ENCODE results near the gene BCL11B. TPM values are rescaled to one million over a fixed set of nuclear protein-coding genes. Genes with fewer than 3 reads are reported as not detected.

BCL11B gene
- total and polyA plus RNA-seq, 2 donors (not counting 1 experiment from before 2014, with no cell fraction given): 0.33 to 0.42 TPM

- Histone ChIP-seq H3K4me1 (ENCODE audit: control insufficient read depth in 2 of 2, insufficient read depth in 2 of 2, low read length in 2 of 2) (no peaks in the 10 kb centered on the region), H3K27ac (ENCODE audit: low read length in 2 of 2) (no peak overlapping the region), H3K9me3 (ENCODE audit: control extremely low read depth in 1 of 3, control insufficient read depth in 2 of 3, insufficient read depth in 1 of 3, low read length in 2 of 3) (peaks cover 0 to 13% (median 0%) of the 10 kb centered on the region in 3 donors), H3K79me2 (ENCODE audit: control insufficient read depth, insufficient read depth, low read length) (no peaks in the 10 kb centered on the region), H3K4me3 (ENCODE audit: control extremely low read depth in 1 of 5, extremely low read depth in 1 of 5, insufficient read depth in 1 of 5, low read depth in 2 of 5, low read length in 4 of 5) (no peak overlapping the region), H3K4me2 (replicated peaks; ENCODE audit: low read depth, low read length, poor library complexity, severe bottlenecking) (no peak overlapping the region), H2AFZ (ENCODE audit: insufficient read depth, low read depth, low read length, poor library complexity, severe bottlenecking) (no peak overlapping the region), H3K27me3 (replicated peaks in 1 of 4; ENCODE audit: control extremely low read depth in 1 of 4, control insufficient read depth in 3 of 4, insufficient read depth in 4 of 4, low read length in 3 of 4) (no peaks in the 10 kb centered on the region), H3K36me3 (replicated peaks in 1 of 2; ENCODE audit: control extremely low read depth in 1 of 2, control insufficient read depth in 1 of 2, extremely low read depth in 1 of 2, insufficient read depth in 2 of 2, low read length in 1 of 2) (no peaks in the 10 kb centered on the region), H3K9ac (ENCODE audit: low read length) (no peak overlapping the region), H4K20me1 (ENCODE audit: control insufficient read depth, insufficient read depth, low read length, poor library complexity, severe bottlenecking) (no peaks in the 10 kb centered on the region)
- Mint-ChIP-seq H3K9me3 (ENCODE audit: insufficient read depth) (no peaks in the 10 kb centered on the region), H3K4me3 (no peak overlapping the region), H3K27ac (no peak overlapping the region), H3K27me3 (no peaks in the 10 kb centered on the region), H3K4me1 (no peaks in the 10 kb centered on the region)
- POLR2A ChIA-PET: no interaction called here
- no peak for ATAC-seq (ENCODE audit: low read depth)
- TF ChIP-seq EZH2 (IDR thresholded peaks at IDR 0.05; ENCODE audit: borderline replicate concordance, insufficient read depth, low read depth, low read length, poor library complexity, severe bottlenecking) (no peak), CTCF (IDR thresholded peaks at IDR 0.05) (no peak)
- no peak for DNase-seq
- CTCF ChIA-PET: no interaction called here
- 84% methylated on average over 8 of the region's 11 CpGs for WGBS (ENCODE audit: insufficient coverage)
- intact Hi-C loops (cut with micrococcal nuclease): no loop called here
Observed at GRCh38 chr14:99213101-99213500, 58.9 kb downstream of the BCL11B start.

GRCh38 chr14:99212646-99213045, 59.4 kb downstream of the BCL11B start:
- no peak overlapping the region for H2AFZ ChIP-seq (ENCODE audit: insufficient read depth, low read depth, low read length, poor library complexity, severe bottlenecking)
- no peak overlapping the region for H3K4me2 ChIP-seq (replicated peaks; ENCODE audit: low read depth, low read length, poor library complexity, severe bottlenecking)
- Mint-ChIP-seq H3K9me3 (ENCODE audit: insufficient read depth) (no peaks in the 10 kb centered on the region), H3K27ac (no peak overlapping the region), H3K4me3 (no peak overlapping the region), H3K27me3 (no peaks in the 10 kb centered on the region), H3K4me1 (no peaks in the 10 kb centered on the region)
- 86% methylated on average over 2 of the region's 3 CpGs for WGBS (ENCODE audit: insufficient coverage)
- POLR2A ChIA-PET: no interaction called here
- no peak for TF ChIP-seq EZH2 (IDR thresholded peaks at IDR 0.05; ENCODE audit: borderline replicate concordance, insufficient read depth, low read depth, low read length, poor library complexity, severe bottlenecking)
- no peak for TF ChIP-seq CTCF (IDR thresholded peaks at IDR 0.05)
- H3K27ac ChIP-seq (ENCODE audit: low read length in 2 of 2): no peak overlapping the region
- H3K9me3 ChIP-seq (ENCODE audit: control extremely low read depth in 1 of 3, control insufficient read depth in 2 of 3, insufficient read depth in 1 of 3, low read length in 2 of 3): peaks cover 0 to 13% (median 0%) of the 10 kb centered on the region in 3 donors
- H3K79me2 ChIP-seq (ENCODE audit: control insufficient read depth, insufficient read depth, low read length): no peaks in the 10 kb centered on the region
- H3K4me1 ChIP-seq (ENCODE audit: control insufficient read depth in 2 of 2, insufficient read depth in 2 of 2, low read length in 2 of 2): no peaks in the 10 kb centered on the region
- CTCF ChIA-PET: no interaction called here
- H3K27me3 ChIP-seq (replicated peaks in 1 of 4; ENCODE audit: control extremely low read depth in 1 of 4, control insufficient read depth in 3 of 4, insufficient read depth in 4 of 4, low read length in 3 of 4): no peaks in the 10 kb centered on the region
- DNase-seq (no peak), ATAC-seq (ENCODE audit: low read depth) (no peak)
- no peaks in the 10 kb centered on the region for H4K20me1 ChIP-seq (ENCODE audit: control insufficient read depth, insufficient read depth, low read length, poor library complexity, severe bottlenecking)
- H3K4me3 ChIP-seq (ENCODE audit: control extremely low read depth in 1 of 5, extremely low read depth in 1 of 5, insufficient read depth in 1 of 5, low read depth in 2 of 5, low read length in 4 of 5): no peak overlapping the region
- H3K9ac ChIP-seq (ENCODE audit: low read length): no peak overlapping the region
- intact Hi-C loops (cut with micrococcal nuclease): no loop called here
- H3K36me3 ChIP-seq (replicated peaks in 1 of 2; ENCODE audit: control extremely low read depth in 1 of 2, control insufficient read depth in 1 of 2, extremely low read depth in 1 of 2, insufficient read depth in 2 of 2, low read length in 1 of 2): no peaks in the 10 kb centered on the region
